Hematopoietic multipotent progenitor cell treated with erythropoietin and hydrocortisone succinate and interleukin-3 and kit ligand, for 15 days (in vitro differentiated cells): ENCODE measurements around the gene CSGALNACT2.

Experiments
- DNase-seq: peaks from one replicate; pipeline ENCODE4 v3.0.0-alpha.2; 2015; ENCODE audit warnings: low spot score

The CSGALNACT2 gene

GRCh38 chr10:43202657-43203447 lies 64.6 kb downstream of the CSGALNACT2 start:
- peak; percentile 20 for DNase-seq

- DNase-seq, result peak; percentile 19
These were observed 65.3 kb downstream of the CSGALNACT2 start for GRCh38 chr10:43203448-43204041.

GRCh38 chr10:43204042-43204942 lies 66.0 kb downstream of the CSGALNACT2 start:
- DNase-seq, result no peak

GRCh38 chr10:43204943-43205671 lies 66.9 kb downstream of the CSGALNACT2 start:
- peak; percentile 33 for DNase-seq

GRCh38 chr10:43205681-43206390 lies 67.6 kb downstream of the CSGALNACT2 start:
- DNase-seq, result no peak

- no peak for DNase-seq
These were observed 68.4 kb downstream of the CSGALNACT2 start for GRCh38 chr10:43206391-43207235.

GRCh38 chr10:43208147-43209073 lies 70.2 kb downstream of the CSGALNACT2 start:
- DNase-seq, result no peak

GRCh38 chr10:43209074-43209455 lies 70.8 kb downstream of the CSGALNACT2 start:
- DNase-seq, result no peak

- no peak for DNase-seq
These were observed 71.5 kb downstream of the CSGALNACT2 start for GRCh38 chr10:43209651-43210141.

GRCh38 chr10:43210556-43210955 lies 72.3 kb downstream of the CSGALNACT2 start:
- DNase-seq, result no peak

GRCh38 chr10:43211030-43211429 lies 72.8 kb downstream of the CSGALNACT2 start:
- no peak for DNase-seq

GRCh38 chr10:43211431-43212042 lies 73.3 kb downstream of the CSGALNACT2 start:
- DNase-seq, result no peak

GRCh38 chr10:43212043-43212721 lies 73.9 kb downstream of the CSGALNACT2 start:
- DNase-seq, result no peak

- no peak for DNase-seq
These were observed 76.1 kb downstream of the CSGALNACT2 start for GRCh38 chr10:43214071-43214955.

- no peak for DNase-seq
These were observed 76.8 kb downstream of the CSGALNACT2 start for GRCh38 chr10:43214956-43215561.

- DNase-seq, result no peak
These were observed 77.7 kb downstream of the CSGALNACT2 start for GRCh38 chr10:43215758-43216455.
